NCI-H2029 treated with DMSO at 0.1 percent for 48 hours (cell line): ENCODE measurements around the gene RMDN3.

Source experiments
- DNase-seq: peaks from one replicate; lab custom pipeline; 2025; lab: John Stamatoyannopoulos, UW

RMDN3 gene

GRCh38 chr15:40747685-40748631, 7.1 kb downstream of the RMDN3 start:
- DNase-seq, result no peak

- DNase-seq, result no peak
These were observed 8.1 kb downstream of the RMDN3 start for GRCh38 chr15:40746916-40747418.

- DNase-seq, result no peak
These were observed 10.3 kb downstream of the RMDN3 start for GRCh38 chr15:40744815-40745152.

- no peak for DNase-seq
These were observed 10.9 kb downstream of the RMDN3 start for GRCh38 chr15:40743921-40744814.

GRCh38 chr15:40743485-40743901, 11.6 kb downstream of the RMDN3 start:
- no peak for DNase-seq

- DNase-seq, result no peak
These were observed 15.2 kb downstream of the RMDN3 start for GRCh38 chr15:40739854-40740253.

GRCh38 chr15:40739047-40739446, 16.0 kb downstream of the RMDN3 start:
- no peak for DNase-seq

GRCh38 chr15:40737048-40737447, 18.0 kb downstream of the RMDN3 start:
- DNase-seq, result no peak

GRCh38 chr15:40736575-40736974, 18.5 kb downstream of the RMDN3 start:
- no peak for DNase-seq

- DNase-seq, result no peak
These were observed 24.0 kb downstream of the RMDN3 start for GRCh38 chr15:40731034-40731433.

- no peak for DNase-seq
These were observed 31.1 kb downstream of the RMDN3 start for GRCh38 chr15:40723919-40724318.

GRCh38 chr15:40722934-40723333, 32.1 kb downstream of the RMDN3 start:
- DNase-seq, result no peak

GRCh38 chr15:40722354-40722753, 32.7 kb downstream of the RMDN3 start:
- no peak for DNase-seq

- DNase-seq, result no peak
These were observed 33.4 kb downstream of the RMDN3 start for GRCh38 chr15:40721701-40722100.

GRCh38 chr15:40716165-40716564, 38.9 kb downstream of the RMDN3 start:
- no peak for DNase-seq

GRCh38 chr15:40714144-40714543, 40.9 kb downstream of the RMDN3 start:
- DNase-seq, result no peak

GRCh38 chr15:40706121-40706520, 48.9 kb downstream of the RMDN3 start:
- no peak for DNase-seq

GRCh38 chr15:40702077-40702476, 53.0 kb downstream of the RMDN3 start:
- no peak for DNase-seq

GRCh38 chr15:40697916-40698315, 57.1 kb downstream of the RMDN3 start:
- no peak for DNase-seq

GRCh38 chr15:40696228-40696627, 58.8 kb downstream of the RMDN3 start:
- no peak for DNase-seq

- no peak for DNase-seq
These were observed 59.6 kb downstream of the RMDN3 start for GRCh38 chr15:40695469-40695890.

- peak; percentile 18 for DNase-seq
These were observed 60.2 kb downstream of the RMDN3 start, which contains the start of gene RAD51 for GRCh38 chr15:40694688-40695468. Gene RAD51 (plus strand): TSS chr15:40695174. CDS start chr15:40698759, 3,585 bp downstream.
